Dermis blood vessel endothelial cell (primary cell): ENCODE results near the gene ATP6V1F. TPM values are rescaled to one million over a fixed set of nuclear protein-coding genes. Genes with fewer than 3 reads are reported as not detected.

Experiments used
- DNase-seq: peaks from one replicate; pipeline ENCODE4 v3.0.0; 2010
- total RNA-seq: library from RNA; depleted of rRNA; stranded (reverse); fragments of >200 nt; gene quantifications from 2 replicates; pipeline ENCODE4 v1.2.3, GENCODE V29; 2014

ATP6V1F gene
- total RNA-seq, 1 donor from 2014 or later, result 93.1 TPM

GRCh38 chr7:128884561-128885369 lies 22.1 kb downstream of the ATP6V1F start:
- DNase-seq, result no peak

- DNase-seq, result no peak
Measured at GRCh38 chr7:128885370-128886187, 22.9 kb downstream of the ATP6V1F start.

DNA sequence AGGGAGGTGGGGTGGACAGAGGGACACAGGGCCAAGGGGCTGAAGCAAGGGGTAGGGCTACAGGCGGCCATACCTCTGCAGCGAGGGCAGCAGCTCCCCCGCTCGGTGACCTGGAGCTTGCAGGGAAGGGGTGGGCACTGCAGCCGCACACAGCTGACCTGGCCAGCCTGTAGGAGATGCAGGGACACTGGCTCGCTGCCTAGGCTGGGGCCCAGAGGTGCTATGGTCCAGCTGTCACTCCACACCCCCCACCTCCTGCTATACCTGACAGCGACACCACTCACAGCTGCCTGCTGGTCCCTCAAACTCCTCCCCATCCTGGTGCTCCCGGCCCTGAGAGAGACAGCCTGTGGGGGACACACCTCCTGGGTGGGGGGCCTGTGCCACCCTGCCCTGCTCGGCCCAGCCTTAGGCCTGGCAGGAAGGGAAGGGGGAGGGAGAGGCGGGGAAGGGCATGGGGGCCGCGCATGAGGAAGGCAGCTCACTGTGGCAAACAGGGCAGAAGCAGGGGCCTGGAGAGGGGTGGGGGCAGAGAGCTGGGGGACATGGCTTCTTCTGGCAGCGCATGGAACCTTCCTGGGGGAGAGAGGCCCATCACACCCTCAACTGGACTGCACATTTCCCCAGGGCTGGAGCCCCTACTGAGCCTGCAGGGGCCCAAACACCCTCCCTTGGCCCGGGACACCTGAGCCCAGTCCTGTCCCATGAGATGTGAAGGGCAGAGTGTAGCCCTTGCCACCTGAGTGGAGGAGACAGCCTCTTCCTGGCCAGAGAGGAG lies 23.9 kb downstream of the ATP6V1F start:
- DNase-seq, result no peak

DNA sequence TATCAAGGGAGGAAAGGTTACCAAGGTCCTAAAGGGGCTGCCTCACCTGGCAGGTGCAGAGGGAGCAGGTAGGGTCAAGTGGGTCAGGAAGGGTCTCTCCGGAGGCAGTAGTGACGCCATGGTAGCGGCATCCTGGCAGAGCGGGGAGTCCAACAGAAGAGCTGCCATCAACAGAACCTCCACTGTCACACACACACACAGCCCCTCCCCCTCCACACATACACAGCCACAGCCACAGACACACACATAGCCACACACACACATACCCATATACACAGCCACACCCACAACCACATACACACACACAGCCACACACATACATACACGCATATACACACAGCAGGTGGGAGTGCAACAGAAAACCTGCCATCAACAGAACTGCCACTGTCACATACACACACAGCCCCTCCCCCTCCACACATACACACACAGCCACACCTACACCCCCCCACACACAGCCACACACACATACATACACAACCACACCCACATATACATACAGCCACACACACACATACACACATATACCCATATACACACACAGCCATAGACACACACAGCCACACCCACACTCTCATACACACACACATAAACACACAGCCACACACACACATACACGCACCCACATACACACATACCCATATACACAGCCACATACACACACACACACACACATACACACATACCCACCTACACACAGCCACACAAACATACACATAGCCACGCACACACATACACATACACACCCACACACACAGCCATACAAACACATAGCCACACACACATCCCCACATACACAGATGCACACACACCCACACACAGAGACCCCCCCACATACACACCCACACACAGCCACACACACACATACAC lies 24.7 kb downstream of the ATP6V1F start:
- DNase-seq, result no peak

DNA sequence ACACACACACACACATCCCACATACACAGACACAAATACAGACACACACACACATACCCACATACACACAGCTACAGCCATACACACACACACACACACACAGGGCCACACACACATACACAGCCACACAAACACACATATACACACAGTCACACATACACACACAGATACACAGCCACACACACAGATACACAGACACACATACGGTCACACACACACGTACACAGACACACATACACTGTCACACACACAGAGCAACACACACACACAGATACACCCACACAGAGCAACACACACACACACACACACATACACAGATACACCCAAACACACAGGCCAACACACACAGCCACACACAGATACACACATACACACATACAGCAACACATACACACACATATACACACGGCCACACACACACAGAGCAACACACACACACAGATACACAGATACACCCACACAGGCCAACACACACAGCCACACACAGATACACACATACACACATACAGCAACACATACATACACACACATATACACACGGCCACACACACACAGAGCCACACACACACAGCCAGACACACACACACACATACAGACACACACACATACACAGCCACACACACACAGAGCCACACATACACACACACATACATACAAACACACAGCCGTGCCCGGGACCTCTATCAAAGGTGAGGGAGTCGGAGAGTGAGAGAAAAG lies 25.5 kb downstream of the ATP6V1F start:
- DNase-seq, result no peak

GRCh38 chr7:128888756-128889095 lies 26.1 kb downstream of the ATP6V1F start:
- no peak for DNase-seq

- DNase-seq, result no peak
Measured at GRCh38 chr7:128889121-128889520, 26.5 kb downstream of the ATP6V1F start.

DNA sequence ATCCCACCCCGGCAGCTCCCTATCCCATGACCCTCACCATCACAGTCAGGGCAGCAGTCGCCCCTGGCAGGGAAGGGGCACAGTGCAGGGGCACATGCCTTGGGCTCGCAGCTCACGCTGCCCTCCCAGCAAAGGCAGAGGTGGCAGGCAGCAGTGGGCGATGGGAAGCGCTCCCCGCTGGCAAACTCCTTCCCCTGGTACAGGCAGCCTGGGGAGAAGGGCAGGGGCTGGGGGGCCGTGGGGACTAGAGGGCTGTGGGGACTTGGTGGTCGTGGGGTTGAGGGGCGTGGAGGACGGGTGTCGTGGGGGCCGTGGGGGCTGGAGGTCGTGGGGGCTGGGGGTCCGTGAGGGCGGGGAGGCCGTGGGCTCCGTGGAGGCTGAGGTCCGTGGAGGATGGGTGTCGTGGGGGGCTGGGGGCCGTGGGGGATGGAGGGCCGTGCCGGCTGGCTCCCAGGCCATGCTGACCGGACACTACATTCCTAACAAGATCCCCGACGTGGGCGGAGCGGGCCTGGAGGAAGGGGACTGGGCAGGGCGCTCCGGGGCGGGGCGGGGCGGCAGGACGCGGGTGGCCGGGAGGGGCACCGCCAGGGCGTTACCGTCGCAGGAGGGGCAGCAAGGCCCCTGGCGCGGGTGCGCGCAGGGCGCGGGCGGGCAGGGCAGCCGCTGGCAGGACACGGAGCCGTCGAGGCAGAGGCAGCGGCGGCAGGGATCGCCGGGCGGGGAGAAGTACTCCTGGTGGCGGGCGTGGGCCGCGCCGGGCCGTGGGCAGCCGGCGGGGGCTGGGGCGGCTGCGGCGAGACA lies 27.9 kb downstream of the ATP6V1F start:
- DNase-seq, result no peak

DNA sequence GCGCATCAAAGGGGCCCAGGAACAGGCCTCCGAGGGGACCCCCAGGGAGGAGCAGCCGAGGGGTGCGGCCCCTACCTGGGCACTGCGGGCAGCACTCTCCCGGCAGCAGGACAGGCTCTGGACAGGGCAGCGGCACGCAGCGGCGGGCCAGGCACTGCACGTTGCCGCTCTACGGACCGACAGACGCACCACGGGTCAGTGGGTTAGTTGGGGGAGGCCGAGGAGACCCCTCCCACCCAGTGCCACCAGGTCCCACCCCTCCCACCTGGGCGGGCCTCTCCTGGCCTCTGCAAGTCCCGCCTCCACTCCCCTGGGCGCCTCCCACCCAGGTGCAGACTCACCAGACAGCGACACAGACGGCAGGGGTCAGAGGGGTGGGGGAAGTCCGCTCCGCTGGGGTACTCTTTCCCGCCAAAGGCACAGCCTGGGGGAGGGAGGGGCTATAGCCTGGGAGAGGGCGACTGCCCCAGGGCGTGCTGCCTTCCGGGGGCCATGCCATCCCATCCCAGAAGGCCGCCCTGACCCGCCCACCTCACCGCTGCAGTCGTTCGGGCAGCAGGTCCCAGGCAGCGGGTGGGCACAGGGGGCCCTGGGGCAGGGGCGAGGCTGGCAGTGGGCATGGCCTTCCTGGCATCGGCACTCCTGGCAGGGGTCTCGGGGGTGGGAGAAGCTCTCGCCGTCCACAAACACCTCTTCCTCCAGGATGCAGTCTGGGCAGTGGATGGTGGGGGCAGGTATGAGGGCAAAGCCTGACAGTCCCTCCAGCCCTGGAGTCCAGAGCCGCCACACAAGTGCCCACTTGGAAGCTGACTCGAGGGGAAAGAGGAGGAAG lies 28.7 kb downstream of the ATP6V1F start:
- no peak for DNase-seq

GRCh38 chr7:128891942-128892269 lies 29.2 kb downstream of the ATP6V1F start:
- no peak for DNase-seq

DNA sequence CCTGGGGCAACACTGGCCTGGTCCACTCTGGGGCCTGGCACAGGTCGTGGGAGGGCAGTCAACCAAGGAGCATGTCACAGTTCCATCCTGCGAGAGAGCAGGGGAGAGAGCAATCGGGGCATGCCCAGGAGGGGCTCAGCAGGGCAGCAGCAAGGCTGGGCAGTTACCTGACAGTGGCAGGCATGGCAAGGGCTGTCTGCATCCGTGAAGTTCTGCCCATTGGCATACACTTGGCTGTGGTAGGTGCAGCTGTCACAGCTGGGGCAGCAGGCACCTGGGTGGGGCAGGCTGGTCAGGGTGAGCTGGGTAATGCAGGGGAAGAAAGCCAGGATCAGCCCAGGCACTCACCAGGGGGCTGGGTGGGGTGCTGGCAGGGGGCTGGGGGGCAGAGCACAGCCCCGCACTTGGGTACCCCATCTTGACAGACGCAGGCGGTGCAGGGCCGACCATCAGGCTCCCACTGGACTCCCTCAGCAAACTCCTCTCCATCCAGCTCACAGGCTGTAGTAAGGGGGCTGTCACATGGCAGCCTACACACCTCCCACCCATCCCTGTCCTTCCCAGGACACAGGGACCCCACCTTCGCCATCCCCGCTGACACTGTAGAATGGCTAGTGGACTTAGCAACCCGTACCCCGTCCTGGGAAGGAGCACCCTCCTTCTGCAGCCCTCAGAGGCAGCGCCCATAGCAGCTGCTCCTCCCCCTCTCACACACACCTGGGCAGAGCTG lies 30.0 kb downstream of the ATP6V1F start:
- DNase-seq, result no peak

- no peak for DNase-seq
Measured at GRCh38 chr7:128893251-128894100, 30.8 kb downstream of the ATP6V1F start.

- DNase-seq, result no peak
Measured at GRCh38 chr7:128894101-128894440, 31.4 kb downstream of the ATP6V1F start.

DNA sequence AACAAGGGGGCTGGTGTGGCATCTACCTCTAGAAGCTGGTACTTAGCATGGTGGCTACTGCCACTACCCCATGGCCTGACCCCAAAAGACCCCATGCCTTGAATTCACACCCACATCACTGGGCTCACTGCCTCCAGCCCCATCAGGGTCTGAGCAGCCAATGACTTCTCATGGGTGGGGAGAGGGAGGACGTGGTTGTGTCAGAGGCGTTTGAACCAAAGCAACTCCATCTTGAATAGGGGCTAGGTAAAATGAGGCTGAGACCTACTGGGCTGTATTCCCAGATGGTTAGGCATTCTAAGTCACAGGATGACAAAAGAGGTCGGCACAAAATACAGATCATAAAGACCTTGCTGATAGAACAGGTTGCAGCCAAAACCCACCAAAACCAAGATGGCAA lies 32.7 kb downstream of the ATP6V1F start:
- no peak for DNase-seq

- no peak for DNase-seq
Measured at GRCh38 chr7:128899392-128899791, 36.7 kb downstream of the ATP6V1F start.

- no peak for DNase-seq
Measured at GRCh38 chr7:128900237-128900636, 37.6 kb downstream of the ATP6V1F start.

DNA sequence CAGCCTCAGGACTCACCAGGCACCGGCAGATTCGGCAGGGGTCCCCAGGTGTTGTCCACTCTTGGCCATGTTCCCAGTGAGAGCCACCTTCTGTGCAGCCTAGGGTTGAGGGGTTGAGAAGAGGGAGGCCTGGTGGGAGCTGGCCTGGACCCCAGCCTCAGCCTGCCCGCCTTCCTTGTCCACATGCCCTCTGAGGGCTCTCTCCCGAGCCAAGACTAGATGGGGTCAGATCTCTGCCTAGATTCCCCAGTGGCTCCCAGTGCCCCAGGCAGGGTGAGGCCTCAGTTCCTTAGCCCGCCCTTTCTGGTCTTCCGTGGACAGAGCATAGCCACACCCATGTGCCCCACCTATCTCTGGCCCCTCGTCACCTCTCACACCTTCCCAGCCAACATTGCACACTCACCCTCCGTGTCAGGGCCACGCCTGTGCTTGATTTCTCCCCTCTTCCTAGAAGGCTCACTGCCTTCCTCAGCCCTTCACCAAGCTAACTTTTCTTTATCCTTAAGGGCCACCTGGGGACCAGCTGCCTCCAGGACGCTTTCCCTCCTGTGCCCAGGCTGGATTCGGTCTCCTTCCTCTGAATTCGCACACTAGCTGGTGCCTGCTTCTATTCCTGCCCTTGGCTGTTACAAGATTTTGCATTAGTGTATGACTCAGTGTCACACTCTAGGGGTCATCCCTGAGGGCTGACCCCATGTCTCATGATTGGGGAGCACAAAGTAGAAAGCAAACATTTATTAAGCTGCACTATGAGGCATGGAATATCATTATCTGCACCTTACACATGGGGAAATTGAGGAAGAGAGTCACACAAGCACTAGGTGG lies 40.3 kb downstream of the ATP6V1F start:
- DNase-seq, result peak; percentile 15
